HG02943 (cell line): ENCODE data around the gene TWIST2.

Source experiments
- ATAC-seq: cut with Tn5 transposase; IDR thresholded peaks from one replicate; pipeline ENCODE4 v1.9.1; 2021; ENCODE audit warnings: mild to moderate bottlenecking, low read depth, moderate library complexity; ENCODE audit not compliant: unreplicated experiment

The TWIST2 gene

GRCh38 chr2:238930216-238930615 is 82.3 kb downstream of the TWIST2 start:
- ATAC-seq = no peak

GRCh38 chr2:238936162-238937052 is 88.5 kb downstream of the TWIST2 start:
- no peak for ATAC-seq

- ATAC-seq = no peak
Observed at GRCh38 chr2:238938003-238938400, 90.1 kb downstream of the TWIST2 start.

- ATAC-seq = no peak
Observed at GRCh38 chr2:238938401-238939055, 90.6 kb downstream of the TWIST2 start.

GRCh38 chr2:238939074-238939473 is 91.2 kb downstream of the TWIST2 start:
- no peak for ATAC-seq

- ATAC-seq = no peak
Observed at GRCh38 chr2:238939521-238940403, 91.9 kb downstream of the TWIST2 start.

- no peak for ATAC-seq
Observed at GRCh38 chr2:238940806-238941205, 92.9 kb downstream of the TWIST2 start.

- no peak for ATAC-seq
Observed at GRCh38 chr2:238941262-238941792, 93.4 kb downstream of the TWIST2 start.

GRCh38 chr2:238942080-238942725 is 94.3 kb downstream of the TWIST2 start:
- no peak for ATAC-seq

GRCh38 chr2:238942726-238943300 is 94.9 kb downstream of the TWIST2 start:
- ATAC-seq = no peak

- ATAC-seq = no peak
Observed at GRCh38 chr2:238943338-238944067, 95.6 kb downstream of the TWIST2 start.

GRCh38 chr2:238945433-238946150 is 97.7 kb downstream of the TWIST2 start:
- no peak for ATAC-seq

GRCh38 chr2:238946318-238947242 is 98.7 kb downstream of the TWIST2 start:
- no peak for ATAC-seq

- no peak for ATAC-seq
Observed at GRCh38 chr2:238947243-238947760, 99.4 kb downstream of the TWIST2 start.

GRCh38 chr2:238947920-238948710 is 100.2 kb downstream of the TWIST2 start:
- no peak for ATAC-seq
